ENCODE results near the gene KLHL17. TPM values are rescaled to one million over a fixed set of nuclear protein-coding genes. Genes with fewer than 3 reads are reported as not detected.

KLHL17 gene
- total RNA-seq, 1 experiment from 2014 or later = 66.9 TPM

- TF ChIP-seq, protein P1, sequence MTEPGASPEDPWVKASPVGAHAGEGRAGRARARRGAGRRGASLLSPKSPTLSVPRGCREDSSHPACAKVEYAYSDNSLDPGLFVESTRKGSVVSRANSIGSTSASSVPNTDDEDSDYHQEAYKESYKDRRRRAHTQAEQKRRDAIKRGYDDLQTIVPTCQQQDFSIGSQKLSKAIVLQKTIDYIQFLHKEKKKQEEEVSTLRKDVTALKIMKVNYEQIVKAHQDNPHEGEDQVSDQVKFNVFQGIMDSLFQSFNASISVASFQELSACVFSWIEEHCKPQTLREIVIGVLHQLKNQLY (CRISPR knock-in tag; IDR thresholded peaks at IDR 0.05) = no peak
- TF ChIP-seq FOXP4 (CRISPR knock-in tag; IDR thresholded peaks at IDR 0.05) (no peak), NFYB (CRISPR knock-in tag; conservative IDR thresholded peaks at IDR 0.05; ENCODE audit: low read depth) (no peak)
Measured at GRCh38 chr1:917466-918091, 42.8 kb upstream of the KLHL17 start (continued).

DNA sequence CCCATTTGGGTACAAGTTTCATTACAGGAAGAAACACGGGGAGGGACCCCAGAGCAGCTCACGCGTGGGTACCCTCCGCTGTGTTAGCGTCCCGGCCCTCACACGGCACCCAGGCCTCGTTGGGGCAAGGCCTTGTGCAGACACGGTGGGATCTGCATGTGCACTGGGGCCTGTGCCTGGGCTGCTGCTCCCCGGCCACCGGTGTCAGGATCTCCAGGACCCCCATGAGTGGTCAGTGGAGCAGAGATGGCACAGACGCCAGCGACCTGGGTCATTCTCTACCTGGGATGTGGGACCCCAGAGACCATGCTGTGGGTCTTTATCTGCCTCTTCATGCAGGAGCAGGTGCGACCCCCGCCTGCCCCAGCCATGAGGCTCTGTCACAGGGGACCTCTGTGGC, 42.0 kb upstream of the KLHL17 start:
- POLR2A ChIA-PET = no interaction called here
- Mint-ChIP-seq H3K4me1 (peaks cover 15% of the 10 kb centered on the region), H3K27me3 (ENCODE audit: low read depth) (peaks cover 90% of the 10 kb centered on the region), H3K27ac (no peak overlapping the region), H3K9me3 (no peaks in the 10 kb centered on the region), H3K36me3 (no peaks in the 10 kb centered on the region), H3K4me3 (no peak overlapping the region)
- DNase-seq (ENCODE audit: low spot score) (no peak), ATAC-seq (no peak)
- CTCF ChIA-PET = interaction anchor here (3.7 kb wide), 1 partner anchor 13 kb away, joined by 27 read pairs; no protein-coding TSS in a partner anchor
- no peak for TF ChIP-seq MYBL2 (CRISPR knock-in tag; IDR thresholded peaks at IDR 0.05)
- TF ChIP-seq, protein P2, sequence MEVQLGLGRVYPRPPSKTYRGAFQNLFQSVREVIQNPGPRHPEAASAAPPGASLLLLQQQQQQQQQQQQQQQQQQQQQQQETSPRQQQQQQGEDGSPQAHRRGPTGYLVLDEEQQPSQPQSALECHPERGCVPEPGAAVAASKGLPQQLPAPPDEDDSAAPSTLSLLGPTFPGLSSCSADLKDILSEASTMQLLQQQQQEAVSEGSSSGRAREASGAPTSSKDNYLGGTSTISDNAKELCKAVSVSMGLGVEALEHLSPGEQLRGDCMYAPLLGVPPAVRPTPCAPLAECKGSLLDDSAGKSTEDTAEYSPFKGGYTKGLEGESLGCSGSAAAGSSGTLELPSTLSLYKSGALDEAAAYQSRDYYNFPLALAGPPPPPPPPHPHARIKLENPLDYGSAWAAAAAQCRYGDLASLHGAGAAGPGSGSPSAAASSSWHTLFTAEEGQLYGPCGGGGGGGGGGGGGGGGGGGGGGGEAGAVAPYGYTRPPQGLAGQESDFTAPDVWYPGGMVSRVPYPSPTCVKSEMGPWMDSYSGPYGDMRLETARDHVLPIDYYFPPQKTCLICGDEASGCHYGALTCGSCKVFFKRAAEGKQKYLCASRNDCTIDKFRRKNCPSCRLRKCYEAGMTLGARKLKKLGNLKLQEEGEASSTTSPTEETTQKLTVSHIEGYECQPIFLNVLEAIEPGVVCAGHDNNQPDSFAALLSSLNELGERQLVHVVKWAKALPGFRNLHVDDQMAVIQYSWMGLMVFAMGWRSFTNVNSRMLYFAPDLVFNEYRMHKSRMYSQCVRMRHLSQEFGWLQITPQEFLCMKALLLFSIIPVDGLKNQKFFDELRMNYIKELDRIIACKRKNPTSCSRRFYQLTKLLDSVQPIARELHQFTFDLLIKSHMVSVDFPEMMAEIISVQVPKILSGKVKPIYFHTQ (CRISPR knock-in tag; IDR thresholded peaks at IDR 0.05) = no peak
- no peak for TF ChIP-seq ZNF232 (CRISPR knock-in tag; IDR thresholded peaks at IDR 0.05)
- TF ChIP-seq, protein P1 (CRISPR knock-in tag; IDR thresholded peaks at IDR 0.05) = no peak
- no peak for TF ChIP-seq ETV6 (CRISPR knock-in tag; IDR thresholded peaks at IDR 0.05)
- TF ChIP-seq NR3C1 (CRISPR knock-in tag; conservative IDR thresholded peaks at IDR 0.05; ENCODE audit: low read depth) = no peak
- no peak for TF ChIP-seq FOXP1 (CRISPR knock-in tag; IDR thresholded peaks at IDR 0.05; ENCODE audit: borderline replicate concordance)
- TF ChIP-seq ATF1 (CRISPR knock-in tag; IDR thresholded peaks at IDR 0.05) = no peak
- TF ChIP-seq, protein P3, sequence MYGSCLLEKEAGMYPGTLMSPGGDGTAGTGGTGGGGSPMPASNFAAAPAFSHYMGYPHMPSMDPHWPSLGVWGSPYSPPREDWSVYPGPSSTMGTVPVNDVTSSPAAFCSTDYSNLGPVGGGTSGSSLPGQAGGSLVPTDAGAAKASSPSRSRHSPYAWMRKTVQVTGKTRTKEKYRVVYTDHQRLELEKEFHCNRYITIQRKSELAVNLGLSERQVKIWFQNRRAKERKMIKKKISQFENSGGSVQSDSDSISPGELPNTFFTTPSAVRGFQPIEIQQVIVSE (CRISPR knock-in tag; IDR thresholded peaks at IDR 0.05; ENCODE audit: borderline replicate concordance) = no peak
- TF ChIP-seq FOXP4 (CRISPR knock-in tag; IDR thresholded peaks at IDR 0.05) = no peak
- no peak for TF ChIP-seq STAT6 (CRISPR knock-in tag; conservative IDR thresholded peaks at IDR 0.05; ENCODE audit: low read depth)
- TF ChIP-seq ZNF138 (CRISPR knock-in tag; conservative IDR thresholded peaks at IDR 0.05) = no peak
- no peak for TF ChIP-seq PRRX2 (CRISPR knock-in tag; IDR thresholded peaks at IDR 0.05)
- TF ChIP-seq ATF6 (CRISPR knock-in tag; IDR thresholded peaks at IDR 0.05) = no peak
- TF ChIP-seq TP53 (CRISPR knock-in tag; IDR thresholded peaks at IDR 0.05) = no peak
- TF ChIP-seq, protein P4, sequence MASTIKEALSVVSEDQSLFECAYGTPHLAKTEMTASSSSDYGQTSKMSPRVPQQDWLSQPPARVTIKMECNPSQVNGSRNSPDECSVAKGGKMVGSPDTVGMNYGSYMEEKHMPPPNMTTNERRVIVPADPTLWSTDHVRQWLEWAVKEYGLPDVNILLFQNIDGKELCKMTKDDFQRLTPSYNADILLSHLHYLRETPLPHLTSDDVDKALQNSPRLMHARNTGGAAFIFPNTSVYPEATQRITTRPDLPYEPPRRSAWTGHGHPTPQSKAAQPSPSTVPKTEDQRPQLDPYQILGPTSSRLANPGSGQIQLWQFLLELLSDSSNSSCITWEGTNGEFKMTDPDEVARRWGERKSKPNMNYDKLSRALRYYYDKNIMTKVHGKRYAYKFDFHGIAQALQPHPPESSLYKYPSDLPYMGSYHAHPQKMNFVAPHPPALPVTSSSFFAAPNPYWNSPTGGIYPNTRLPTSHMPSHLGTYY (CRISPR knock-in tag; IDR thresholded peaks at IDR 0.05) = no peak
- TF ChIP-seq IRF1 (CRISPR knock-in tag; IDR thresholded peaks at IDR 0.05) = no peak
